AG20443 (cell line): Measurements from ENCODE around the gene TMEM132E.

Experiments
- DNase-seq: peaks from one replicate; pipeline ENCODE4 v3.0.0; 2012; ENCODE audit warnings: low spot score, mixed read lengths

Gene TMEM132E

DNA sequence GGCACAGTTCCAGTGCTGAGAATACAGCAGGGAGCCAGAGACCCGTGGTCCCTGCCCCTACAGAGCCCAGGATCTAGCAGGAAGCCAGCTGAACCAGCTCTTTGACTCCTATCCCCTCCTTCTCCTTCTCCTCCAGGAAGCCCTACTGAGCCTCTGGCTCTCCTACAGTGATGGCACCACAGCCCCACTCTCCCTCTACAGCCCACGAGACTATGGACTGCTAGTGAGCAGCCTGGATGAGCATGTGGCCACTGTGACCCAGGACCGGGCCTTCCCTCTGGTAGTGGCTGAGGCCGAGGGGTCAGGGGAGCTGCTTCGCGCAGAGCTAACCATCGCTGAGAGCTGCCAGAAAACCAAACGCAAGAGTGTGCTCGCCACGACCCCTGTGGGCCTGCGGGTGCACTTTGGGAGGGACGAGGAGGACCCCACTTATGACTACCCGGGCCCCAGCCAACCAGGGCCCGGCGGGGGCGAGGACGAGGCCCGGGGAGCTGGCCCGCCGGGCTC is 57.7 kb downstream of the TMEM132E start:
- no peak for DNase-seq

GRCh38 chr17:34637548-34638525 is 58.5 kb downstream of the TMEM132E start:
- DNase-seq = peak; percentile 91

DNA sequence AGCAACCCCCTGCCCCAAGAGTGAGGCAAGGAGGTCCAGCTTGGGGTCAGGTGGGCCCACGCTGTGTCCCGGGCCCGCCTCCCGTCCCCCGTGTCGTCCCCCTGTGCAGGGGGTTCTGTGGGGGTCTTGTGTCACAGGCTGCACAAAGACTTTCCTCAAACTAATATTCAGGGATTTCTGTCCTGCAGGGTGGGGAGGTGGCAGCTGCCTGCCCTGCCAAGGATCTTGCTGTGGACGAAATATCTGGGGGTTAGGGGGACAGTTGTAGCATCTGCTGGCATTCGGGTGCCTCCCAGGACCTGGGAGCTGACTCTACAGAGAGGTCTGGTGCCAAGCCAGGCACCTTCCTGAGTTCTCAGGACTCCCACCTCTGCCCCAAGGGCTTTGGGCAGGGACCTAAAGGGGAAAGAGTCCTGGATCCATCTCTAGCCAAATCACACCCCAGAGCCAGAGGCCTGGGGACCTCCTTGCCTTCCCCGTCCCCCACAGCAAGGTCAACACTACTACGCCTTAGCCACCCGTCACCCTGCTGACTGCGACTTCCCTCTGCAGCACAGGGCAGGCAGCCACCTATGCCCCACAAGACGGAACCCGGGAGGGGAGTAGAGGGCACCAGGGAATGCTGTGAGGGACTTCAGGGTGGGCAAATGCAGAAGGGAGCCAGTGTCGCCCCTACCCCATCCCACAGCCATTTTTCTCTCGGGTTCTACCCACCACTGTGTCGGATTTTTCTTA is 59.3 kb downstream of the TMEM132E start:
- no peak for DNase-seq

- DNase-seq = no peak
Observed at GRCh38 chr17:34639706-34640425, 60.5 kb downstream of the TMEM132E start.

DNA sequence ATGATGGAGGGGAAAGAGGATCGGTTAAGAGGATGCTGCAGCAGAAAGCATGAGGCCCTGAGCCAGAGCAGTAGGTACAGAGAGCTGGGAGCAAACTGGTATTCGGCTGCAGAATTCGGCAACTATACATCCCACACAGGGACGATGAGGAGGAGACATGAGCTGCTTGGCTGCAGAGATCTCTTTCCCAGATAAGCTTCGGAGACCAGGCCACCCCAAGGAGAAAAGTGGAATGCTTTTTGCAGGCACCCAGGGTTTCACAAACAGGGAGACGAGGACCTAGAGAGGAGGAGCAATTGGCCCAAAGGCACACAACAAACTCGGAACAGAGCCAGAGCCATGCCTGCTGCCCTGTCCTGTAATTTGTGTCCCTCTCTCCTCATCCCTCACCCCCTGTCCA is 62.0 kb downstream of the TMEM132E start:
- DNase-seq = no peak

GRCh38 chr17:34644941-34645550 is 65.7 kb downstream of the TMEM132E start:
- no peak for DNase-seq

DNA sequence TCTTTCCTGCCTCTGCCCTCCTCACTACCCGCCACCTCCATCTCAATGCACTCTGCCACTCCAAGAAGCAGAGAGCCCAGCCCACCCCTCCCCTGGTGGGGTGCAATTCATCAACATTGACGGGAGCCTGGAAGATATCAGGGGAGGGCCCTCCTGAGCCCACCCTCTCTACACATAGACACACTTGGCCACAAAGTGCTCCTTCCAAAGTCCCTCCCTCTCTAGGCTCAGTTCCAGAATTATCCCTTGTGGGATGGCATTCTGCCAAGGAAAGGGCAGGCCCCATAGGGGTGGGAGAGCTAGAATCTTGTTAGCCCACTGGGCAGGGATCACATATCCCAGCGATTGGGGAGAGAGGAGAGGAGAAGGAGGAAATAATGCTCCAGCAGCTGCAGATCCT is 66.2 kb downstream of the TMEM132E start:
- DNase-seq = no peak

- DNase-seq = no peak
Observed at GRCh38 chr17:34647511-34647910, 68.1 kb downstream of the TMEM132E start.

GRCh38 chr17:34650051-34650750 is 70.8 kb downstream of the TMEM132E start:
- DNase-seq = no peak

- DNase-seq = no peak
Observed at GRCh38 chr17:34651402-34651811, 72.0 kb downstream of the TMEM132E start.

GRCh38 chr17:34652021-34652555 is 72.7 kb downstream of the TMEM132E start:
- no peak for DNase-seq

- no peak for DNase-seq
Observed at GRCh38 chr17:34653511-34653910, 74.1 kb downstream of the TMEM132E start.

- DNase-seq = no peak
Observed at GRCh38 chr17:34654276-34654880, 75.0 kb downstream of the TMEM132E start.

DNA sequence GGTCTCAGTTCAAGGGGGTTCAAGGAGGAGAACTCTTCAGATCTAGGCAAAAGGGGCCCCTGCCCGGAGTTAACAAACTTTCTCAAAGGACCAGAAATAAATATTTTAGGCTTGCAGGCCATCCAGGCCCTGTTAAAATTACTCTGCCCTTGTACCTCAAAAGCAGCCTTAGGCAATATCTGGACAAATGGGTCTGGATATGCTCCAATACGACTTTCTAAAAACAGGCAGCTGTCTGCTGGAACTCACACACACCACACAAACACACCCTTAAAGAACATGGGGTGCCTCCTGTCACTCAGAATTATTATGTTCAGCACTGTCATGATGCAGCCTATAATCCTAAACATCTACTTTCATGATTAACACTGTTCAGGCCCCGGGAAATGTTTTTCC is 75.5 kb downstream of the TMEM132E start:
- DNase-seq = no peak

- no peak for DNase-seq
Observed at GRCh38 chr17:34656801-34657200, 77.4 kb downstream of the TMEM132E start.

DNA sequence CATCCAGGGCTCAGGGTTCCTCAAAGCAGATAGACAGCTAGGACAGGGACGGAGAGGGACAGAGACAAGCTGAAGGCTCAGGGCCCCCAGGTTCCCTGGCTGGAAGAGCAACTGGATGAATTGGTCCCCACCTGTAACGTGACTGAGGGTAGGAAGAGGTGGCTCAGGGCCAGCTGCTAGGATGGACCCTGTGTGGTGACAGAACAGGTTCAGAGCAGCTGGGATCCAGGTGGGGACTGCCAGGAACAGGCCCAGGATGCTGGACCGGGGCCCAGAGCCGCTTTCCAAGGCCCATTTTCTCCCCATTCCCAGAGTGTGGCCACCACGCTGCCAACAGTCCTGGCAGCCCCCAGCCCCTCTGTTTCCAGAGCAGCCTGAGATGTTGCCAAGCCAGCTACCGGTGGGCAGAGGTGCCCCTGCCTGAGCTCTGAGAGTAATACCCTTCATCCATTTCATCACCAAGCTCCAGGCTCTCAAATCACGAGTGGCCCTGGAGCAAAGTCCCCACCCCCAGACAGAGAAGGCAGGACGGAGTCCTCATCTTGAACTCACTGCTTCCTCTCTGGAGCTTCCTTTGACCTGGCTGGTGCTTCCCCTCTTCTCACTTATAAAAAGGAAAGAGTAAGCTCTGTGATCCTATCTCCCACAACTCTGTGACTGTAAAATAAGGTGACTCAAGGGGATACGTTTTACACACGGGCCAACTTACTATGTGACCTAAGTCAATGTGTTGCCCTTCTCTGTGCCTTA is 79.6 kb downstream of the TMEM132E start:
- no peak for DNase-seq

- DNase-seq = no peak
Observed at GRCh38 chr17:34663714-34664113, 84.3 kb downstream of the TMEM132E start.

GRCh38 chr17:34665150-34665806 is 85.9 kb downstream of the TMEM132E start:
- no peak for DNase-seq
